ENCODE data around the gene RNU2-1. TPM values are rescaled to one million over a fixed set of nuclear protein-coding genes. Genes with fewer than 3 reads are reported as not detected.
"Not testable (repeated sequence)": the region's sequence is repeated elsewhere in the genome, so short reads cannot be mapped to it uniquely, and the experiment has no call there.

RNU2-1 gene
- total and polyA plus RNA-seq, 2 donors (not counting 1 experiment from before 2014, with no cell fraction given): not detected

- H3K27me3 ChIP-seq (ENCODE audit: control insufficient read depth, insufficient read depth, low read length): no peaks in the 10 kb centered on the region
- H3K4me3 ChIP-seq (replicated peaks in 1 of 4; ENCODE audit: control extremely low read depth in 1 of 4, insufficient read depth in 1 of 4, low read depth in 3 of 4, low read length in 4 of 4): no peak overlapping the region
- H3K9me3 ChIP-seq (ENCODE audit: control insufficient read depth, insufficient read depth, low read depth, low read length): no peaks in the 10 kb centered on the region
- peaks cover 16% of the 10 kb centered on the region for H3K36me3 ChIP-seq (ENCODE audit: control insufficient read depth, insufficient read depth, low read length)
- H3K4me1 ChIP-seq (ENCODE audit: control insufficient read depth, extremely low read depth, insufficient read depth, low read length): no peaks in the 10 kb centered on the region
- H3K27ac ChIP-seq (ENCODE audit: insufficient read depth, low read length): no peak overlapping the region
- no peak for DNase-seq (ENCODE audit: low read depth in 2 of 2)
- no peak overlapping the region for H3K4me2 ChIP-seq (ENCODE audit: extremely low read depth, insufficient read depth, low read length)
- H3K9ac ChIP-seq (ENCODE audit: insufficient read depth, low read length): no peak overlapping the region
- no peaks in the 10 kb centered on the region for H3K79me2 ChIP-seq (ENCODE audit: control insufficient read depth, insufficient read depth, low read length)
- H4K20me1 ChIP-seq (ENCODE audit: control insufficient read depth, extremely low read depth, insufficient read depth, low read length): no peaks in the 10 kb centered on the region
- no peak overlapping the region for H2AFZ ChIP-seq (ENCODE audit: low read length)
- TF ChIP-seq EZH2 (IDR thresholded peaks at IDR 0.05; ENCODE audit: low read length, missing control alignments): no peak
- no peak for TF ChIP-seq CTCF (conservative IDR thresholded peaks at IDR 0.05 in 1 of 2, IDR thresholded peaks at IDR 0.05 in 1 of 2; ENCODE audit: low read depth in 1 of 2, low read length in 2 of 2)
Measured at GRCh38 chr17:43200127-43200526, 33.6 kb downstream of the RNU2-1 start.

- no peaks in the 10 kb centered on the region for H3K4me1 ChIP-seq (ENCODE audit: control insufficient read depth, extremely low read depth, insufficient read depth, low read length)
- no peaks in the 10 kb centered on the region for H3K79me2 ChIP-seq (ENCODE audit: control insufficient read depth, insufficient read depth, low read length)
- H3K9ac ChIP-seq (ENCODE audit: insufficient read depth, low read length): no peak overlapping the region
- H3K4me2 ChIP-seq (ENCODE audit: extremely low read depth, insufficient read depth, low read length): no peak overlapping the region
- H4K20me1 ChIP-seq (ENCODE audit: control insufficient read depth, extremely low read depth, insufficient read depth, low read length): no peaks in the 10 kb centered on the region
- DNase-seq (ENCODE audit: low read depth in 2 of 2): no peak
- TF ChIP-seq EZH2 (IDR thresholded peaks at IDR 0.05; ENCODE audit: low read length, missing control alignments) (no peak), CTCF (conservative IDR thresholded peaks at IDR 0.05 in 1 of 2, IDR thresholded peaks at IDR 0.05 in 1 of 2; ENCODE audit: low read depth in 1 of 2, low read length in 2 of 2) (no peak)
- no peaks in the 10 kb centered on the region for H3K27me3 ChIP-seq (ENCODE audit: control insufficient read depth, insufficient read depth, low read length)
- H3K9me3 ChIP-seq (ENCODE audit: control insufficient read depth, insufficient read depth, low read depth, low read length): no peaks in the 10 kb centered on the region
- H3K4me3 ChIP-seq (replicated peaks in 1 of 4; ENCODE audit: control extremely low read depth in 1 of 4, insufficient read depth in 1 of 4, low read depth in 3 of 4, low read length in 4 of 4): no peak overlapping the region
- H3K36me3 ChIP-seq (ENCODE audit: control insufficient read depth, insufficient read depth, low read length): peaks cover 16% of the 10 kb centered on the region
- H3K27ac ChIP-seq (ENCODE audit: insufficient read depth, low read length): no peak overlapping the region
- no peak overlapping the region for H2AFZ ChIP-seq (ENCODE audit: low read length)
Measured at GRCh38 chr17:43199633-43200032, 34.1 kb downstream of the RNU2-1 start.

GRCh38 chr17:43193251-43193650 is 40.5 kb downstream of the RNU2-1 start:
- DNase-seq (ENCODE audit: low read depth in 2 of 2): no peak
- no peak overlapping the region for H2AFZ ChIP-seq (ENCODE audit: low read length)
- no peak overlapping the region for H3K4me3 ChIP-seq (replicated peaks in 1 of 4; ENCODE audit: control extremely low read depth in 1 of 4, insufficient read depth in 1 of 4, low read depth in 3 of 4, low read length in 4 of 4)
- H3K4me2 ChIP-seq (ENCODE audit: extremely low read depth, insufficient read depth, low read length): no peak overlapping the region
- no peak overlapping the region for H3K9ac ChIP-seq (ENCODE audit: insufficient read depth, low read length)
- H3K9me3 ChIP-seq (ENCODE audit: control insufficient read depth, insufficient read depth, low read depth, low read length): no peaks in the 10 kb centered on the region
- no peaks in the 10 kb centered on the region for H3K27me3 ChIP-seq (ENCODE audit: control insufficient read depth, insufficient read depth, low read length)
- no peaks in the 10 kb centered on the region for H3K4me1 ChIP-seq (ENCODE audit: control insufficient read depth, extremely low read depth, insufficient read depth, low read length)
- H3K36me3 ChIP-seq (ENCODE audit: control insufficient read depth, insufficient read depth, low read length): peaks cover 22% of the 10 kb centered on the region
- H3K79me2 ChIP-seq (ENCODE audit: control insufficient read depth, insufficient read depth, low read length): no peaks in the 10 kb centered on the region
- no peak overlapping the region for H3K27ac ChIP-seq (ENCODE audit: insufficient read depth, low read length)
- TF ChIP-seq CTCF (conservative IDR thresholded peaks at IDR 0.05 in 1 of 2, IDR thresholded peaks at IDR 0.05 in 1 of 2; ENCODE audit: low read depth in 1 of 2, low read length in 2 of 2) (no peak), EZH2 (IDR thresholded peaks at IDR 0.05; ENCODE audit: low read length, missing control alignments) (no peak)
- H4K20me1 ChIP-seq (ENCODE audit: control insufficient read depth, extremely low read depth, insufficient read depth, low read length): no peaks in the 10 kb centered on the region

- not testable (repeated sequence) for DNase-seq (ENCODE audit: low read depth in 2 of 2); H3K9ac ChIP-seq (ENCODE audit: insufficient read depth, low read length); H4K20me1 ChIP-seq (ENCODE audit: control insufficient read depth, extremely low read depth, insufficient read depth, low read length); H3K4me2 ChIP-seq (ENCODE audit: extremely low read depth, insufficient read depth, low read length); H2AFZ ChIP-seq (ENCODE audit: low read length); H3K4me3 ChIP-seq (replicated peaks in 1 of 4; ENCODE audit: control extremely low read depth in 1 of 4, insufficient read depth in 1 of 4, low read depth in 3 of 4, low read length in 4 of 4); H3K4me1 ChIP-seq (ENCODE audit: control insufficient read depth, extremely low read depth, insufficient read depth, low read length); H3K79me2 ChIP-seq (ENCODE audit: control insufficient read depth, insufficient read depth, low read length); H3K27ac ChIP-seq (ENCODE audit: insufficient read depth, low read length); H3K9me3 ChIP-seq (ENCODE audit: control insufficient read depth, insufficient read depth, low read depth, low read length); H3K27me3 ChIP-seq (ENCODE audit: control insufficient read depth, insufficient read depth, low read length)
- peaks cover 14% of the 10 kb centered on the region for H3K36me3 ChIP-seq (ENCODE audit: control insufficient read depth, insufficient read depth, low read length)
Measured at GRCh38 chr17:43186656-43187055, 47.1 kb downstream of the RNU2-1 start.

Measured in fibroblast of lung (primary cell).